GM23338 (cell line): ENCODE measurements around the gene GOSR2.

Source experiments
- CREB1 ChIP-seq: fragments of 250-450 bp; sonication (Bioruptor Pico); IDR thresholded peaks from 2 replicates; pipeline ENCODE4 v1.5.0; 2020; ENCODE audit warnings: low read depth, mild to moderate bottlenecking, moderate library complexity
- EZH2 ChIP-seq: fragments of 200-600 bp; sonication (generic); IDR thresholded peaks from one replicate; pipeline ENCODE4 v1.8.0; 2017; ENCODE audit warnings: antibody characterized with exemption, mild to moderate bottlenecking, low read depth; ENCODE audit not compliant: unreplicated experiment
- EZH2phosphoT487 ChIP-seq: fragments of 200-600 bp; sonication (generic); IDR thresholded peaks from one replicate; pipeline ENCODE4 v1.8.1; 2018; ENCODE audit warnings: antibody characterized with exemption; ENCODE audit not compliant: unreplicated experiment
- JUNB ChIP-seq: IDR thresholded peaks from one replicate; pipeline ENCODE4 v1.6.1; 2016; ENCODE audit warnings: antibody characterized with exemption; ENCODE audit not compliant: unreplicated experiment
- NANOG ChIP-seq: IDR thresholded peaks from 2 replicates; pipeline ENCODE4 v1.6.1; 2016; ENCODE audit warnings: antibody characterized with exemption, borderline replicate concordance
- POLR2AphosphoS5 ChIP-seq: IDR thresholded peaks from 2 replicates; pipeline ENCODE4 v1.6.1; 2016; ENCODE audit warnings: antibody characterized with exemption, low read depth
- STAT1 ChIP-seq: IDR thresholded peaks from one replicate; pipeline ENCODE4 v1.6.1; 2016; ENCODE audit warnings: antibody characterized with exemption; ENCODE audit not compliant: unreplicated experiment
- ZNF114 ChIP-seq: fragments of 250-450 bp; sonication (Bioruptor Pico); IDR thresholded peaks from 2 replicates; pipeline ENCODE4 v1.5.0; 2020; ENCODE audit warnings: mild to moderate bottlenecking, moderate library complexity
- ZNF331 ChIP-seq: fragments of 250-450 bp; sonication (Bioruptor Pico); IDR thresholded peaks from 2 replicates; pipeline ENCODE4 v1.5.0; 2020; ENCODE audit warnings: low read depth, mild to moderate bottlenecking, moderate library complexity
- TF ChIP-seq, protein P1 (sequence below), 2 experiments: fragments of 200-600 bp in 1 of 2; sonication (generic) in 1 of 2; conservative IDR thresholded peaks; 2 replicates each; pipeline versions ENCODE4 v1.5.1 to v1.6.1; 2016 to 2017; ENCODE audit warnings: antibody characterized with exemption in 2 of 2, low read depth in 2 of 2, mild to moderate bottlenecking in 2 of 2, moderate library complexity in 1 of 2
- TF ChIP-seq, protein P2 (sequence below): IDR thresholded peaks from one replicate; pipeline ENCODE4 v1.6.1; 2018; ENCODE audit warnings: antibody characterized with exemption; ENCODE audit not compliant: unreplicated experiment
- TF ChIP-seq, protein P3 (sequence below): IDR thresholded peaks from 2 replicates; pipeline ENCODE4 v1.6.1; 2016; ENCODE audit warnings: antibody characterized with exemption
- TF ChIP-seq, protein P4 (sequence below): fragments of 250-450 bp; sonication (Bioruptor Pico); IDR thresholded peaks from 2 replicates; pipeline ENCODE4 v1.5.0; 2020; ENCODE audit warnings: mild to moderate bottlenecking, moderate library complexity

DNA sequence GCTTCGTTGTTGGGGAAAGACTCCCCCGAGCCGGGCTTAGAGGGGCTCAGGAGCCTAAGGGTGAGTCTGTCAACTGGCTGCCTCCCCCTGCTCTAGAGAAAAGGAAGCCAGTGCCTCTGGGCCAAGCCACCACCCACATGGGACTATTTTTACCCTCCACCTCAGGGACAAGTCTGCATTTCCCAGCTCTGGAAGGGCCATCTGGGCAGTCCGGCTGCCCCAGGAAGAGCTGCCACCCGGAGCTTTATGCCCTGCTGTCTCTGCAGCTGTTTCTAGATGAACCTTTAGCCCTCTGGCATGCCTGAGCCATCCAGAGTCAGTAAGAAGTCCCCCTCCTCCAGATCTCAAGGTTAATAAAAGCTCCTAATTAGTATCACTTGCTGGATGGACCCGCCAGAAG is 61.4 kb downstream of the GOSR2 start:
- TF ChIP-seq POLR2AphosphoS5 (no peak), EZH2 (no peak), STAT1 (no peak), EZH2phosphoT487 (no peak), CREB1 (CRISPR knock-in tag) (no peak), ZNF114 (no peak), NANOG (no peak), JUNB (no peak), ZNF331 (CRISPR knock-in tag) (no peak)
- TF ChIP-seq, protein P1, sequence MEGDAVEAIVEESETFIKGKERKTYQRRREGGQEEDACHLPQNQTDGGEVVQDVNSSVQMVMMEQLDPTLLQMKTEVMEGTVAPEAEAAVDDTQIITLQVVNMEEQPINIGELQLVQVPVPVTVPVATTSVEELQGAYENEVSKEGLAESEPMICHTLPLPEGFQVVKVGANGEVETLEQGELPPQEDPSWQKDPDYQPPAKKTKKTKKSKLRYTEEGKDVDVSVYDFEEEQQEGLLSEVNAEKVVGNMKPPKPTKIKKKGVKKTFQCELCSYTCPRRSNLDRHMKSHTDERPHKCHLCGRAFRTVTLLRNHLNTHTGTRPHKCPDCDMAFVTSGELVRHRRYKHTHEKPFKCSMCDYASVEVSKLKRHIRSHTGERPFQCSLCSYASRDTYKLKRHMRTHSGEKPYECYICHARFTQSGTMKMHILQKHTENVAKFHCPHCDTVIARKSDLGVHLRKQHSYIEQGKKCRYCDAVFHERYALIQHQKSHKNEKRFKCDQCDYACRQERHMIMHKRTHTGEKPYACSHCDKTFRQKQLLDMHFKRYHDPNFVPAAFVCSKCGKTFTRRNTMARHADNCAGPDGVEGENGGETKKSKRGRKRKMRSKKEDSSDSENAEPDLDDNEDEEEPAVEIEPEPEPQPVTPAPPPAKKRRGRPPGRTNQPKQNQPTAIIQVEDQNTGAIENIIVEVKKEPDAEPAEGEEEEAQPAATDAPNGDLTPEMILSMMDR (conservative IDR thresholded peaks at IDR 0.05; ENCODE audit: low read depth in 2 of 2), result no peak
- TF ChIP-seq, protein P2, sequence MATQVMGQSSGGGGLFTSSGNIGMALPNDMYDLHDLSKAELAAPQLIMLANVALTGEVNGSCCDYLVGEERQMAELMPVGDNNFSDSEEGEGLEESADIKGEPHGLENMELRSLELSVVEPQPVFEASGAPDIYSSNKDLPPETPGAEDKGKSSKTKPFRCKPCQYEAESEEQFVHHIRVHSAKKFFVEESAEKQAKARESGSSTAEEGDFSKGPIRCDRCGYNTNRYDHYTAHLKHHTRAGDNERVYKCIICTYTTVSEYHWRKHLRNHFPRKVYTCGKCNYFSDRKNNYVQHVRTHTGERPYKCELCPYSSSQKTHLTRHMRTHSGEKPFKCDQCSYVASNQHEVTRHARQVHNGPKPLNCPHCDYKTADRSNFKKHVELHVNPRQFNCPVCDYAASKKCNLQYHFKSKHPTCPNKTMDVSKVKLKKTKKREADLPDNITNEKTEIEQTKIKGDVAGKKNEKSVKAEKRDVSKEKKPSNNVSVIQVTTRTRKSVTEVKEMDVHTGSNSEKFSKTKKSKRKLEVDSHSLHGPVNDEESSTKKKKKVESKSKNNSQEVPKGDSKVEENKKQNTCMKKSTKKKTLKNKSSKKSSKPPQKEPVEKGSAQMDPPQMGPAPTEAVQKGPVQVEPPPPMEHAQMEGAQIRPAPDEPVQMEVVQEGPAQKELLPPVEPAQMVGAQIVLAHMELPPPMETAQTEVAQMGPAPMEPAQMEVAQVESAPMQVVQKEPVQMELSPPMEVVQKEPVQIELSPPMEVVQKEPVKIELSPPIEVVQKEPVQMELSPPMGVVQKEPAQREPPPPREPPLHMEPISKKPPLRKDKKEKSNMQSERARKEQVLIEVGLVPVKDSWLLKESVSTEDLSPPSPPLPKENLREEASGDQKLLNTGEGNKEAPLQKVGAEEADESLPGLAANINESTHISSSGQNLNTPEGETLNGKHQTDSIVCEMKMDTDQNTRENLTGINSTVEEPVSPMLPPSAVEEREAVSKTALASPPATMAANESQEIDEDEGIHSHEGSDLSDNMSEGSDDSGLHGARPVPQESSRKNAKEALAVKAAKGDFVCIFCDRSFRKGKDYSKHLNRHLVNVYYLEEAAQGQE, result no peak
- TF ChIP-seq, protein P3, sequence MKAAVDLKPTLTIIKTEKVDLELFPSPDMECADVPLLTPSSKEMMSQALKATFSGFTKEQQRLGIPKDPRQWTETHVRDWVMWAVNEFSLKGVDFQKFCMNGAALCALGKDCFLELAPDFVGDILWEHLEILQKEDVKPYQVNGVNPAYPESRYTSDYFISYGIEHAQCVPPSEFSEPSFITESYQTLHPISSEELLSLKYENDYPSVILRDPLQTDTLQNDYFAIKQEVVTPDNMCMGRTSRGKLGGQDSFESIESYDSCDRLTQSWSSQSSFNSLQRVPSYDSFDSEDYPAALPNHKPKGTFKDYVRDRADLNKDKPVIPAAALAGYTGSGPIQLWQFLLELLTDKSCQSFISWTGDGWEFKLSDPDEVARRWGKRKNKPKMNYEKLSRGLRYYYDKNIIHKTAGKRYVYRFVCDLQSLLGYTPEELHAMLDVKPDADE, result no peak
- TF ChIP-seq, protein P4, sequence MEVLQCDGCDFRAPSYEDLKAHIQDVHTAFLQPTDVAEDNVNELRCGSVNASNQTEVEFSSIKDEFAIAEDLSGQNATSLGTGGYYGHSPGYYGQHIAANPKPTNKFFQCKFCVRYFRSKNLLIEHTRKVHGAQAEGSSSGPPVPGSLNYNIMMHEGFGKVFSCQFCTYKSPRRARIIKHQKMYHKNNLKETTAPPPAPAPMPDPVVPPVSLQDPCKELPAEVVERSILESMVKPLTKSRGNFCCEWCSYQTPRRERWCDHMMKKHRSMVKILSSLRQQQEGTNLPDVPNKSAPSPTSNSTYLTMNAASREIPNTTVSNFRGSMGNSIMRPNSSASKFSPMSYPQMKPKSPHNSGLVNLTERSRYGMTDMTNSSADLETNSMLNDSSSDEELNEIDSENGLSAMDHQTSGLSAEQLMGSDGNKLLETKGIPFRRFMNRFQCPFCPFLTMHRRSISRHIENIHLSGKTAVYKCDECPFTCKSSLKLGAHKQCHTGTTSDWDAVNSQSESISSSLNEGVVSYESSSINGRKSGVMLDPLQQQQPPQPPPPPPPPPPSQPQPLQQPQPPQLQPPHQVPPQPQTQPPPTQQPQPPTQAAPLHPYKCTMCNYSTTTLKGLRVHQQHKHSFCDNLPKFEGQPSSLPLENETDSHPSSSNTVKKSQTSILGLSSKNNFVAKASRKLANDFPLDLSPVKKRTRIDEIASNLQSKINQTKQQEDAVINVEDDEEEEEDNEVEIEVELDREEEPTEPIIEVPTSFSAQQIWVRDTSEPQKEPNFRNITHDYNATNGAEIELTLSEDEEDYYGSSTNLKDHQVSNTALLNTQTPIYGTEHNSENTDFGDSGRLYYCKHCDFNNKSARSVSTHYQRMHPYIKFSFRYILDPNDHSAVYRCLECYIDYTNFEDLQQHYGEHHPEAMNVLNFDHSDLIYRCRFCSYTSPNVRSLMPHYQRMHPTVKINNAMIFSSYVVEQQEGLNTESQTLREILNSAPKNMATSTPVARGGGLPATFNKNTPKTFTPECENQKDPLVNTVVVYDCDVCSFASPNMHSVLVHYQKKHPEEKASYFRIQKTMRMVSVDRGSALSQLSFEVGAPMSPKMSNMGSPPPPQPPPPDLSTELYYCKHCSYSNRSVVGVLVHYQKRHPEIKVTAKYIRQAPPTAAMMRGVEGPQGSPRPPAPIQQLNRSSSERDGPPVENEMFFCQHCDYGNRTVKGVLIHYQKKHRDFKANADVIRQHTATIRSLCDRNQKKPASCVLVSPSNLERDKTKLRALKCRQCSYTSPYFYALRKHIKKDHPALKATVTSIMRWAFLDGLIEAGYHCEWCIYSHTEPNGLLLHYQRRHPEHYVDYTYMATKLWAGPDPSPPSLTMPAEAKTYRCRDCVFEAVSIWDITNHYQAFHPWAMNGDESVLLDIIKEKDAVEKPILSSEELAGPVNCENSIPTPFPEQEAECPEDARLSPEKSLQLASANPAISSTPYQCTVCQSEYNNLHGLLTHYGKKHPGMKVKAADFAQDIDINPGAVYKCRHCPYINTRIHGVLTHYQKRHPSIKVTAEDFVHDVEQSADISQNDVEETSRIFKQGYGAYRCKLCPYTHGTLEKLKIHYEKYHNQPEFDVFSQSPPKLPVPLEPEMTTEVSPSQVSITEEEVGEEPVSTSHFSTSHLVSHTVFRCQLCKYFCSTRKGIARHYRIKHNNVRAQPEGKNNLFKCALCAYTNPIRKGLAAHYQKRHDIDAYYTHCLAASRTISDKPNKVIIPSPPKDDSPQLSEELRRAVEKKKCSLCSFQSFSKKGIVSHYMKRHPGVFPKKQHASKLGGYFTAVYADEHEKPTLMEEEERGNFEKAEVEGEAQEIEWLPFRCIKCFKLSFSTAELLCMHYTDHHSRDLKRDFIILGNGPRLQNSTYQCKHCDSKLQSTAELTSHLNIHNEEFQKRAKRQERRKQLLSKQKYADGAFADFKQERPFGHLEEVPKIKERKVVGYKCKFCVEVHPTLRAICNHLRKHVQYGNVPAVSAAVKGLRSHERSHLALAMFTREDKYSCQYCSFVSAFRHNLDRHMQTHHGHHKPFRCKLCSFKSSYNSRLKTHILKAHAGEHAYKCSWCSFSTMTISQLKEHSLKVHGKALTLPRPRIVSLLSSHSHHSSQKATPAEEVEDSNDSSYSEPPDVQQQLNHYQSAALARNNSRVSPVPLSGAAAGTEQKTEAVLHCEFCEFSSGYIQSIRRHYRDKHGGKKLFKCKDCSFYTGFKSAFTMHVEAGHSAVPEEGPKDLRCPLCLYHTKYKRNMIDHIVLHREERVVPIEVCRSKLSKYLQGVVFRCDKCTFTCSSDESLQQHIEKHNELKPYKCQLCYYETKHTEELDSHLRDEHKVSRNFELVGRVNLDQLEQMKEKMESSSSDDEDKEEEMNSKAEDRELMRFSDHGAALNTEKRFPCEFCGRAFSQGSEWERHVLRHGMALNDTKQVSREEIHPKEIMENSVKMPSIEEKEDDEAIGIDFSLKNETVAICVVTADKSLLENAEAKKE (CRISPR knock-in tag), result no peak
